HG02885 (cell line): Measurements from ENCODE around the gene MAGEA4.
"Not testable (repeated sequence)": the region's sequence is repeated elsewhere in the genome, so short reads cannot be mapped to it uniquely, and the experiment has no call there.

Source experiments
- ATAC-seq: cut with Tn5 transposase; IDR thresholded peaks from one replicate; pipeline ENCODE4 v1.9.1; 2021; ENCODE audit warnings: mild to moderate bottlenecking; ENCODE audit not compliant: unreplicated experiment, poor library complexity

MAGEA4 gene, protein sequence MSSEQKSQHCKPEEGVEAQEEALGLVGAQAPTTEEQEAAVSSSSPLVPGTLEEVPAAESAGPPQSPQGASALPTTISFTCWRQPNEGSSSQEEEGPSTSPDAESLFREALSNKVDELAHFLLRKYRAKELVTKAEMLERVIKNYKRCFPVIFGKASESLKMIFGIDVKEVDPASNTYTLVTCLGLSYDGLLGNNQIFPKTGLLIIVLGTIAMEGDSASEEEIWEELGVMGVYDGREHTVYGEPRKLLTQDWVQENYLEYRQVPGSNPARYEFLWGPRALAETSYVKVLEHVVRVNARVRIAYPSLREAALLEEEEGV

DNA sequence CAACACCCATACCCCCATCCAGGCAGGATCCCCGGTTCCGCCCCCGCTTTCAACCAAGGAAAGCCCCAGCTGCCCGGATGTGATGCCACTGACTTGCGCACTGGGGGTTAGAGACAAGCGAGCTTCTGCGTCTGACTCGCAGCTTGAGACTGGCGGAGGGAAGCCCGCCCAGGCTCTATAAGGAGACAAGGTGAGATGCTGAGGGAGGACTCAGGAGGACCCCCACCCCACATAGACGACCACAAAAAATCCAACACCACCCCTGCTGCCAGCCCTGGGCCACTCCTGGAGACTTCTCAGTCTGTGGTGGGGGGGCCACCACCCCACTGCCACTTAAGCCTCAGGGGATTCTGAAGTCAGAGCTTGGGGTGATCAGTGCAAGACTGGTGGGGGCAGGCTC lies at the start of gene MAGEA4:
Gene MAGEA4 (plus strand): TSS at position 110 of the 400 bp plus-strand sequence. CDS start 10,776 bp downstream, outside the sequence.
- no peak for ATAC-seq

- no peak for ATAC-seq
Measured at GRCh38 chrX:151870602-151871001, 42.1 kb upstream of the MAGEA4 start.

DNA sequence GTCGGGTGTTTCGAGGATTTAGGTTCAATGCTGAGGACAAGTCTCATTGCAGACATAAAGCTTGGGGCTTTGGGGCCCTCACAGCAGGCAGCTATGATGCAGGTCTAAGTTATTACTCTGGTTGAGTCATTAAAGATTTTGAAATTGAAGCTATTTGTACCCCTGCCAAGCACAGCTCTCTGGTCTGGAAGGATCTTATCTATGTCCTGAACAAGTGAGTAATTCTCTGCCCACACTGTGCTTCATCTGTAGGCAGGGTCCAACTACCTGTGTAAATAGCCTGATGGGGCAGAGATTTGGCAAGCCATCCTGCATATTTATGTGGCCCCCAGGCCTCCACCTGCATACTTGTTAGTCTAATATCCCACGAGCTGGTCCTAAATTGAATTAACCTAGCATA lies 41.4 kb upstream of the MAGEA4 start:
- no peak for ATAC-seq

- no peak for ATAC-seq
Measured at GRCh38 chrX:151873096-151873495, 39.6 kb upstream of the MAGEA4 start.

DNA sequence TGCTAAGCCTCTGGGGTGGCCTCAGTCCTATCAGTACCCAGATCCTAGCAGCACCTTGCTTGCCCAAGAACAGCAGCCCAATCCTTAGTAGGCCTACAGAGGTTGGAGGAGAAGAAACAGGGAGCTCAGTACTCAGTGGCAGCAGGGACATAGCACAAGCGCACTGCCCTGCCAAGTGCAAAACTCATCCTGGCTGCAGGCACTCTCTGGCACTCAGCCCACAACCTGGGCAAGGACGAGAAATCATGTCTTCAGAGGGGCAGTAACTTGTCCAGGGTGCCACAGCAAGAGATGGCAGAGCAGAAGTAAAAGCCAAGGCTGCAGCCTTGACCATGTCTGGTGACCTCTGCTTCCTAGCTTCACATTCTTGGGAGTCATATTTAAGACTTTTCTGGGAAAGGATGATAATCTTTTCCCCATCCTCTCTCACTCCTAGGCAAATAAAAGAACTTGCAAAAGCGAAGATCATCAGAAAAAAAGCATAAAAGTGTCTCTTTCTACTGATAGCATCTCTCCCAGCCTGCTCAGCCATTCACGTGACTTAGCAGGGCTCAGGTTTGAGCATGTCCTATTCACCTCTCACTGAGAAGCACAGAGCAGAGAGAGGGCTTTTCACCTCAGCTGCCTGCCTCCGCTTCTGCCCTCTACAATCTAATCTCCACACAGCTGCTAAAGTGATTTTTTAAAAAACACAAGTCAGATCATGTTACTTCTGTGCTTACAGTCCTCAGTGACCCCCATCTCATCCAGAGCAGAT lies 37.2 kb upstream of the MAGEA4 start:
- no peak for ATAC-seq

GRCh38 chrX:151878574-151878973 lies 34.1 kb upstream of the MAGEA4 start:
- ATAC-seq = no peak

GRCh38 chrX:151879856-151880255 lies 32.8 kb upstream of the MAGEA4 start:
- ATAC-seq = no peak

DNA sequence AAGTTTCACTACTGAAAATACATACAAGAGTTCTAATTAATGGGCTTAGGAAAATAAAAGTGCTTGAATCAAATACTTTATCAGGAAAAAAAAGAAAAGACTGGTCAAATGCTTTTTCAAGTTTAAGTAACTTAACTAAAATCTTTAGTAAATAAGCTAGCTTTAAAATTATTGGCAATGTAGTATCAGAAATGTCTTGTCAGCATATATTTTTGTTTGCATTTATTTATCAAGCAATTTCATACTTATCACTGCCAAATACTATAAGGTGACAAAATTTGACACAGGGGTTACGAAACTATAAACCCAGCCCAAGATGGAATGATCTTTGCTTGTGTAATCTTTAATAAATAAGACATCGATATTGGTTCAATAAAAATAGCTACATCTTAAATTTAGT lies 31.8 kb upstream of the MAGEA4 start:
- no peak for ATAC-seq

DNA sequence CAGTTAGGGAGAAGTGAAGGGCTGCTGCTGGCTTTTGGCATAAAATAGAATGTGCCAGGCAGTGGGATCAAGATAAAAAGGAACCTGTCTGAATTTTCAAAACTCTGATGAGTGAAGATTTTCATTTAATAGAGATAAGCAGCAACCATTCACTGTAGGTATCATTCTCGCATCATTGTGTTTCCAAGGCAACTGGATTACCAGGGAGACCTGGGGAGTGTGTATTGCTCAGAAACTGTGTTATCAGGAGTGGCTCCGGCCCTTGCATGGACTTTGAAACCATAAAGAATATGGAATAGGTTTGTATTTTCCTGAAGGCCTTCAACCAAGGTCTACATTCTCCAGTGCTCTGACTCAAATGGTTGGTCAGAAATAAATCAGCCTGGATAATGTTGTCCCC lies 23.3 kb upstream of the MAGEA4 start:
- no peak for ATAC-seq

DNA sequence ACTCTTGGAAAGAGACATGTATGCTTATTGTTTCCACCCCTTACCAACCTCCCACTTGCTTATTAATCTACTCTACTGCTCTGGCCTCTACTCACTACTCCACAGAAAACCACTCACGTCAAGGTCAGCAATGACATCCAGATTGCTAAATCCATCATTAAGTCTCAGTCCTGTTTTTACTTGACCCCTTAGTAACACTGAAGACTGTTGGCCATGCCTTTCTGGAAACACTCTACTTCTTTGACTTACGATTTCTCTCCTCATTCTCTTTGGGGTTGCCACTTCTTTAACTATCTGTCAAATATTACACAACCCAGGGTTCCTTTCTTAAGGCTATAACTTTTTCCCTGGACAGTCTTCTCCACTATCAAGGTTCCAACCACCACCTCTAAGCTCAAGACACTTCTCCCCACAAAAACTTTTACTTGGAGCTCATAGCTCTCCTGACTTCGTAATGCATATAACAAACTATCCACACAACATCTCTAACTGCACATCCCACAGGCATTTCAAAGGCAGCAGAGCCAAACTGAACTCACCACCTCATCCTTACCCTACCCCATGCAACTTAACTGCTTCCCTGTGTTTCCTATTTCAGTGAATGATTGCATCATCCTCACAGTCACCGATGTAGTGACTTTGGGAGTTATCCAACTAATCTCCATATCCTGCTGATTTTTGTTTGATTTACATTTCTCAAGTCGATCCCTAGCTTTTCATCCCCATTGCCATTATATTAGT lies 15.8 kb upstream of the MAGEA4 start:
- no peak for ATAC-seq

DNA sequence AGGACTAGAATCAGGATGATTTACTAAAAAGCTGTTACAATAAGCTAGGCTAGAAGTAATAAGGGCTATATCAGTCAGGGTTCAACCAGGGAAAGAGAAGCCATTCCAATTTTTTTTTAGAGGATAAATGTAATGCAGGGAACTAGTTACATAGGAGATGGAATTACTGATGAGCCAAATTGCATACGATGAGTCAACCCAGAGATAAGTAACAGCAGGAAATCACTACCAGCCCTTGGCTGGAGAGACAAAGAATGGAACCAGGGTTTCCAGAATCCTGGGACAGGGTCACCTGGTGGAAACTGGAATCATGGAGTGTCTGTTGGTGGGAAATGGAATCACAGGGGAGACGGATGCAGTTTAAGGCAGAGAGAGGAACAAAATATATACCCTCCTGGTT lies 13.1 kb upstream of the MAGEA4 start:
- no peak for ATAC-seq

DNA sequence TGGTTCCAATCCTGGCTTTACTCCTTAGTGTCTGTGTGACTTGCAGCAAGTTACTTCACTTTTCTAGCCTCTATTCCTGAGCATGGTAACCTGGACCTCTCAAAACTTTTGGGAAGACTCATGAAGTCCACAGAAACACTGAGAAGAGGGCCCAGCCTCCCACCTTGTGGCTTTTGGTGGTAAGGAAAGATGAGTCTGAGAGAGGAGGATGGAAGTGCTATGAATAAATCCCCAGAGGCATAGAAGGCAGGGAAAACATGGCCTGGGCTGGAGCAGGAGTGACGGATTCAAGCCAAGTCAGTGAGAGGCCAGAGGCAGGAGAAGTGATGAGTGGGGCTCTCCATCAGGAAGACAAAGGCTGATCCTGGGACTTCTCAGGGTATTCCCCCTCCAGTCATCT lies 10.9 kb upstream of the MAGEA4 start:
- no peak for ATAC-seq

- ATAC-seq = no peak
Measured at GRCh38 chrX:151902813-151903591, 9.7 kb upstream of the MAGEA4 start.

DNA sequence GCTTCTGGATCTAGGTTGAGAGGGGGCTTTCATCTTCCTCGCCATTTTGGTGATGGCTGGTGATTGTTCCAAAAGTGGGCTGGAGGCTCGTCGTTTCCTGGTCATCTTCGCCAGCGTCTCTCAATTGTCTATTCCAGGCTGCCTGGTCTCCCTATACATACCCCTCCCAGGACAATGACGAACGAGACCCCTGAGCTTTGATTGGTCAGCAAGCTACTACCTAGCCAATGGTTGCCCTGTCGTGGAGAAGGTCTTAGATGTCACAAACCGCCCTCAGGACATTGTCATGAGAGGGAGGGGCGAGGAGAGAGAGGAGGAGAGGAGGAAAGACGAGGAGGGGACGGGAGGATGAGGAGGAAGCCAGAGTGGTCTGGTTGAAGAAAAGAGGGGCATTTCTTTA lies 7.7 kb upstream of the MAGEA4 start:
- no peak for ATAC-seq

GRCh38 chrX:151912221-151912620 lies 468 bp upstream of the MAGEA4 start:
- ATAC-seq = no peak

DNA sequence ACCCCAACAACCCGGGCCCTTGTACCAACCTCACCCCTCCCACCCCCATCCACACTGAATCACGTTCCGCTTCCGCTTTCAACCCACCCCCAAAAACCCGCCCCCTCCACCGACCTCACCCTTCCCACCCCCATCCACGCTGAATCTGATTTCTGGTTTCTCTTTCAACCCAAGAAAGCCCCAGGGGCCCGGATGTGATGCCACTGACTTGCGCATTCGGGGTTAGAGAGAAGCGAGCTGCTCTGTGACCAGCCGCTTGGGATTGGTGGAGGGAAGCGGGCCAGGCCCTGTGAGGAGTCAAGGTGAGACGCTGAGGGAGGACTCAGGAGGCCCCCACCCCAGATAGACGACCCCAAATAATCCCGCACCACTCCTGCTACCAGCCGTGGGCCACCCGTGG lies 6.0 kb downstream of the MAGEA4 start:
- not testable (repeated sequence) for ATAC-seq

- no peak for ATAC-seq
Measured at GRCh38 chrX:151919610-151920009, 6.9 kb downstream of the MAGEA4 start.

DNA sequence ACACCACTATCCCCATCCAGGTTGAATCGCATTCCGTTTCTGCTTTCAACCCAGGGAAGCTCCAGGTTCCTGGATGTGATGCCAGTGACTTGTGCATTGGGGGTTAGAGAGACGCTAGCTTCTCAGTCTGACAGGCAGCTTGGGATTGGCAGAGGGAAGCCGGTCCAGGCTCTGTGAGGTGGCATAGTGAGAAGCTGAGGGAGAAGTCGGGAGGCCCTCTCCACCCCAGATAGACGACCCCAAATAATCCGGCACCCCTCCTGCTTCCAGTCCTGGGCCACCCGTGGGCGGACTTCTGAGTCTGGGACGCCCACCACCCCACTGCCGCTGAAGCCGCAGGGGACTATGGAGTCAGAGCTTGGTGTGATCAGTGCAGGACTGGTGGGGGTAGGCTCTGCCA lies 7.4 kb downstream of the MAGEA4 start:
- no peak for ATAC-seq

GRCh38 chrX:151920530-151920929 lies 7.8 kb downstream of the MAGEA4 start:
- no peak for ATAC-seq

DNA sequence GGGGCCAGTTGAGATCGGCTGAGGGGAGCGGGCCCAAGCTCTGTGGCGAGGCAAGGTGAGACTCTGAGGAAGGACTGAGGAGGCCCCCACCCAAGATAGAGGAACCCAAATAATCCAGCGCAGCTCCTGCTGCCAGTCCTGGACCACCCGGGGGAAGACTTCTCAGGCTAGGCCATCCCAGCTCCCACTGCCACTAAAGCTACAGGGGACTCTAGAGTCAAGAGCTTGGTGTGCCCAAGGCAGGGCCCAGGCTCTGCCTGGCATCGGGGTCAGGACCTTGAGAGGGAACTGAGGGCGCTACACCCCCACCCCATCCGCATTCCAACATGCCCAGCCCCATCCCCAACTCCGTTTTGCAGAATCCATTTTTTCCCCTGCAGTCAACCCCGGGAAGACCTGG lies 8.6 kb downstream of the MAGEA4 start:
- ATAC-seq = no peak
